Activated CD8-positive, alpha-beta memory T cell treated with anti-CD3 and anti-CD28 coated beads, Interleukin-2, amount 50 U/mL, for 24 hours (primary cell): ENCODE results near the gene CSNK2A2.

Experiments
- DNase-seq: peaks from one replicate; pipeline ENCODE4 v3.0.0-alpha.2; 2020; ENCODE audit errors: extremely low read depth

Gene CSNK2A2

DNA sequence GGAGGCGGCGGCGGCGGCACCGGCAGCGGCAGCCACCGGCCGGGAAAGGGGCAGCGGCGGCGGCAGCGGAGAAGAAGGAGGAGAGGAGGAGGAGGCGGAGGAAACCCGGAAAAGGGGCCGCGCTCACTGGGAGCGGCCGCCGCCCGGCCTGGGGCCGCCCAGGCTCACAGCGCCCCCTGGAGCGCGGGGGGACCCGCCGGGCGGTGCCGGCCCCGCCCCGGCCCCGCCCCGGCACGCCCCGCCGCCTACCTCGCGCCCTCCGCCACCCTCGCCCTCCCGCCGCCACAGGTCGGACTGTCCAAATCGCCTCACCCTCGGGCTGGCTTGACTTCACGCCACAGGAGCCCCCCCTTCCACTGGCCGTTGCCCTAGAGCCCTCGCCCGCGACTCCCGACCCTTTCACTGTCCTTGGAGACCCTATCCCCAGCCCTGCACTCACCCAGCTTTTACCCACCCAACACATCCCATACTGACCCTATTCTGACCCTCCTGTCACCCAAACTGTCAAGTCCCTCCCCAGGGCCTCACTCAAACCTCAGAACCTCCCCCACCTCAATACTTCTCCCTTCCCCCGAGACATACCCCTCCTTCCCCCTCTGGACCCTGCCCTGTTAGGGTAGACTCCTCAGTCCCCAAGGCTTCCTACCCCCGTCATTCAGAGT lies at the start of gene CSNK2A2:
Gene CSNK2A2, minus strand, starts transcription at position 85 of the 662 bp plus-strand sequence. CDS start 370 bp downstream, outside the sequence.
- DNase-seq, result peak; percentile 30

DNA sequence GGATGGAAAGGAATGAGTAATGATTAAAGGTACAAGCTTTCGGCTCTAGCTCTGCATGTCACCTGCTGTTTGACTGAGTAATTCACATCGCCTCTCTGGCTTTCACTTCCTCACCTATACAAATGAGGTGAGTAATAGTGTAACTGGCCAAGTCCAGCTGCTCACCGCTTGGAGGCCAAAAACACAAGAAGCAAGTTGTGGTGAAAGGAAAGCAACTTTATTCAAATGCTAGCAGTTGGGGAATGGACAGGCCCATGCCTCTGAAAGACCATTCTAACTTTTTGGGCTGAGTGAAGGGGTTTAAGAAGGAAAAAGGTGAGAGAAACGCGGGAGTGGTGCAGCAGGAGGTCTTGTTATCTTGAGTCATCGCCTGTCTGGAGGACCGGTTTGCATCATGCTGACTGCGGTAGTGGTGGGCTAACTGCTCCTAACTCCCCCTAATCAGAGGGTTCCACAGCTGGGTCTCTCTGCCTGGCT lies 45.7 kb upstream of the CSNK2A2 start:
- no peak for DNase-seq

DNA sequence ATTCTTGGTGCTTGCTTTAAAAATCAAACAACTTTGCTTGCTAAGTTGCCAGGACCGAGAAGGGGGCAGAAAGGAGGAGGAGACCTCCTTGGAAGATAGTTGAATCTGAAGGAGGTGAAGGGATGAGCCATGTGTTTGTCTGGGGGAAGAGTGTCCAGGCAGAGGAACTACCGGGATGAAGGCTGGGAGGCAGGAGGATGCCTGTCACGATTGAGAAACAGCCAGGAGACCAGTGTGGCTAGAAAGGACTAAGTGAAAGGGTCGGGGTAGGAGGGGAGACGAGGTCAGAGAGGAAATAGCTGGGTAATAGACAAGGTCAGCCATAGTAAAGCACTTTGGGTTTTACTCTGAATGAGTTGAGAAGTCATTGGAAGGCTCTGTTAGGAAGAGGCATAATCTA lies 38.9 kb upstream of the CSNK2A2 start:
- no peak for DNase-seq

DNA sequence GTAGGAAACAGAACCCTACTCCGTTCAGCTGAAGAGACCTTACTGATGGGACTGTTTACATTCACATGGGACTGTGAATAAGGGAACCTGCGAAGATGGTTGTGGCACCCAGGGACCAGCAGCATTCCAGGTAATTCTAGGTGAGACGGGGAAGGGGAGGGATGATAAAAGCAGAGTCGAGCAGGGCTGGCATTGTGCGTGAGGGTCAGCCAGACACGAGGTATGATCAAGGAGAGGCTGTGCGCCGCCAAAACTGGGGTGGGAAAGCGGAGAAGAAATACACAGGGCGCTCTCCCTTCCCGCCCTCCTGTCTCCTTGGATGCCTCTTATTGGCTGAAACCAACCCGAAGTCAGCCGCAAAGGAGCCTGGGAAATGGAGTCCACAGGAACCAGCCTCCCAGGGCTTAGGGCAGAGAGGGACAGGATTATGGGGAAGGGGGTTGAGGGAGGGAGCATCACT lies 38.4 kb upstream of the CSNK2A2 start:
- peak; percentile 38 for DNase-seq

DNA sequence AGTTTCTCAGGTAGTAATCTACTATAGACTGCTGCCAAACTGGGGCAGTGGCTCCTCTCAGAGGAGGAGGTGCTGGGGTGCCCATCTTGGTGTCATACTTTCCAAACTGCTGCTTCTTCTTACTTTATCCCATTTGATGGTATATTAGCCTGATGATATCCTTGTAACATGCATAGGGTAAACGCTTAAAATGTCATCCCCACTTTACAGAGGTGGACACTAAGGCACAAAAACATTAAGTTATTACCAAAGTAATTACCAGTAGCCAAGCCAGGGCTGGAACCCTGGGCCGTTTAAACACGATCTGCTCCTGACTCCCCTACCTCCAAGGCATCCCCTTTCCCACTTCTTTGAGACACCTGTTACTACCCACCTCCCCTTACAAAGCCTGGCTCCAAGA lies 37.8 kb upstream of the CSNK2A2 start:
- no peak for DNase-seq

DNA sequence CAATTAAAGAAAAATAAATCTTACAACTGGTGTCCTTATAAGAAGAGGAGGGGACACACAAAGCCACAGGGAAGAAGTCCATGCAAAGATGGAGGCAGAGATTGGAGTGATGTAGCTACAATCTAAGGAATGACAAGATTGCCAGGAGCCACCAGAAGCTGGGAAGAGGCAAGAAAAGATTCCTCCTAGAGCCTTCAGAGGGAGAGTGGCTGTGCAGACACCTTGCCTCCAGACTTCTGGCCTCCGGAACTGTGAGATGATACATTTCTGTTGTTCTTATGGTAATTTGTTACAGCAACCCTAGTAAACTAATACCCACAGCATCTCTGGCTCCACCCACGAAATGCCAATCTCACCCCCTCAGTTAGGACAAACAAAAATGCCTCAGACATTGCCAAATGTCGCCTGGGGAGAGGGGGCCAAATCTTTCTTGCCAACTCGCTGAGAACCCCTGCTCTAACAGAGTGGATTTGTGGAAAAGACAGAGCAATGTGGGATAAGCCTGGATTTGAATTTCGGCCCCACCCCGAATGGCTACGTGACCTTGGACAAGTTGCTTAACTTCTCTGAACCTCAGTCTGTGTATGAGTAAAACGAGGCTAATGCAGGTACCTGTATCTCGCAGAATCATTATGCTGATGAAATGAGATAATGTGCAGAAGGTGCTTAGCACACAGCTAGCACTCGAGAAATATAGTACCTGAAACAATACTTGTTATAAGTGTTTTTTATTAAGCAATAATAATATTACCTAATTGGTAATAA lies 37.1 kb upstream of the CSNK2A2 start:
- DNase-seq, result no peak

DNA sequence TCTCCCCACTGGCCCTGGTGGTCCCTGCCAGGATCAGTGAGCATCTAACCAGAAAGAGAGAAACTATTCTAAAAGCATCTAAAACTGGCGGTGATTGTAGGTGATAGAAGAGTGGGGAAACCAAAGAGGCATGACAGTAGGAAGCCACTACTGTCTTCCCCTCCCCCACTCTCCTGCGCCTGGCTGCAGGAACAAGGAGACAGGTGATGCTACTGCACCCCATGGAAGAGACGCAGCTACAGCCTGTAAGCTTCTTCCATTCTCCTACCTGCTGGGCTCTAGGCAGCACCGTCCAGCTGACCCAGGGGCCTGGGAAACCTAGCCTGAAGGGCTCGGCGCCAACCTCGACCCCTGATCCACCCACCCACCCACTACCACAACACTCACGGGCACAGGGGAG lies 32.4 kb upstream of the CSNK2A2 start:
- no peak for DNase-seq

DNA sequence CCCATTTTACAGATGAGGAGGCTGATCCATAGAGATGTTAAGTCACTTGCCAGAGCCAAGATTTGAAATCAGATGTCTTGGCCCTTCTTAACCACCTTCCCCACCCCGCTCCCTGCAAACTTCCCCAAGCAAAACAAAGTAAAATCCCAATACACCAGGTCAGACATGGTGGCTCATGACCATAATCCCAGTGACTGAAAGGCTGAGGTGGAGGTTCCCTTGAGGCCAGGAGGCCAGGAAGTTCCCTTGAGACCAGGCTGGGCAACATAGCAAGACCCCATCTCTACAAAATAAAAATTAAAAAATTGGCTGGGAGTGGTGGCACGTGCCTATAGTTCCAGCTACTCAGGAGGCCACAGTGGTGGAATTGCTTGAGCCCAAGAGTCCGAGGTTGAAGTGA lies 28.9 kb upstream of the CSNK2A2 start:
- no peak for DNase-seq

DNA sequence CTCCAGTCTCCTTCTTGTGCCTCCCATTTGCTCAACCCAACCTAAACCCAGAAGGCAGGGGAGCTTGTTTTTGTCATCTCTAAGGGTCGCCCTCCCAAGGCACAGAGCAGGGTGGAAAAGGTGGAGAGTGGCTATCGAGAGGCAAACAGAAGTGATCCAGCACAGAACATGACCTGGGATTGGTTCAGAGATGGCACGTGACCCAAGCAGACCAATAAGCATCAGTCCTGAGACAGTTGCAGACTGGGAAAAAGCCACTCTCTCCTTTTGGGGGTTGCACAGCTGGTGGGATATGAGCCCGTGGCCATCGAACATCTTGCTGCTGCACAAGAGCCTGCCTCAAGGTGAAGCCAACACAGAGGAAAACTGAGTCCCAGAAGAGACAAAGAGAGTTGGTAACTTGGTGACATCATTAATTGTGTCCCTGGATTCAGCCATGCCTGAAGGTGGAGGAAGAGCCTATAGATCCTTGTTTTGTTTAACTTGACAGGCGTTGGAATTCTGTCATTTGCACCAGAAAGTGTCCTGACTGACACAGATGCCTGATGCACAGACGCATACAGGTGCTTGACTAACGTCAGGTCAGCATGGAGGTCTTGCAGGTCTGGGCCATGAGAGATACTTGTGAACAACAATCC lies 28.2 kb upstream of the CSNK2A2 start:
- DNase-seq, result no peak

DNA sequence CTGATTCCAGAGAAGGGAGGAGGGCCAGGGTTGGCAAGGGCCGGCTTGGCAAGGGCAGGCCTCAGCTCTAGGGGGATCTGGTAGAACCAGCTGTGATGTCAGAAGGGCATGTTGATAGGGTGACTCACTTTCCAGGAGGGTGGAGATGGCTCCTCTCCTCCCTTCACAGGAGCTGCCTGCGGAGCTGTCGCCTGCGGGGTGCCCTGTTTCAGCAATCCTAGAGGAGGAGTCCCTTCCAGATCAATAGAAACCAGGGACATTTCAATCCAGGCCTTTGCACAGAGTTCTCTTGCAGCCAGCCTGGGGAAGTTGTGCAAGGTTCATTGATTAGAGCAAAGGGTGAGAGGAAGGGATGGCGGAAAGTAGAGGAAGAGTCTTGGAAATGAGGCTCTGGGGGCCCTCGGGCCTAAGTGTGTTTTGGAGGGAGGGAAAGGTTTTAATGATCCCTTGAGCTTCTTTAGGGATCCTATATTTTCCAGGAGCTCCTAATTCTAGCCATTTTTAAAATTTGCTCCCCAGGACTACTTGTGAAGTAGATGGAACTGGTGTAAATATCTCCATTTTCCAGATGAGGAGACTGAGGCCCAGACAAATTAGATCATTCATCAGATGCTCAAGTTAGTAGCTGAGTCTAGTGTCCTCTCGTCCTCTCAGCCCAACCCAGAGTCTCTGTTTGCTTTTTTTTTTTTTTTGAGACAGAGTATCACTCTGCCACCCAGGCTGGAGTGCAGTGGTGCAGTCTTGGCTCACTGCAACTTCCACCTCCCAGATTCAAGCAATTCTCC lies 24.8 kb upstream of the CSNK2A2 start:
- no peak for DNase-seq

DNA sequence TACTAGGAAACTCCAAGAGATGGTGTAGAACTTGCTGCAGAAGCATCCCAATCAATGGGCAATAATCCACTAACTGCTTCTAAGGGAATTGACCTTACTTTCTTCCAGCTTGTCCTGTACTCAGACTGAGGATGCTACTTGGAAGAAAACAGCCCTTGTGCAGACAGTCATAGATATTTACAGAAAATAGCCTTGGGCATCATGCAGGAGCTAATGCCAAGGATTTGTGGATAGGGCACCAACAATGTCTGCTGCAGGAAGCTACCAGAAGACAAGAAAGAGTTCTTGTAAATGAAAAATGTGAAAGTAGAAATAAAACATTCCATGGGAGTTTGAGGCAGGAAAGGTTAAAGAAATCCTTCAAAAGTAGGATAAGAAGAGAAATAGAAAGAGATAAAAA lies 21.5 kb upstream of the CSNK2A2 start:
- DNase-seq, result no peak

DNA sequence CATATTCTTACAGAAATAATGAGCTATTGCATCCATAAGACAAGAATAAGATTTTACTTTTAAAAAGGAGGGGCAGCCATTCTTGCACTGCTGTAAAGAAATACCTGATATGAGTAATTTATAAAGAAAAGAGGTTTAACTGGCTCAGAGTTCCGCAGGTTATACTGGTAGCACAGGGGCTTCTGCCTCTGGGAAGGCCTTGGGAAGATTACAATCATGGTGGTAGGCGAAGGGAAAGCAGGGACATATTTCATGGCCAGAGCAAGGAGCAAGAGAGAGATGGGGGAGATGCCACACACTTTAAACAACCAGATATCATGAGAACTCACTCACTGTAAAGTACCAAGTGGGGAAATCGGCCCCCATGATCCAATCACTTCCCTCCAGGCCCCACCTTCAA lies 20.9 kb upstream of the CSNK2A2 start:
- DNase-seq, result no peak

DNA sequence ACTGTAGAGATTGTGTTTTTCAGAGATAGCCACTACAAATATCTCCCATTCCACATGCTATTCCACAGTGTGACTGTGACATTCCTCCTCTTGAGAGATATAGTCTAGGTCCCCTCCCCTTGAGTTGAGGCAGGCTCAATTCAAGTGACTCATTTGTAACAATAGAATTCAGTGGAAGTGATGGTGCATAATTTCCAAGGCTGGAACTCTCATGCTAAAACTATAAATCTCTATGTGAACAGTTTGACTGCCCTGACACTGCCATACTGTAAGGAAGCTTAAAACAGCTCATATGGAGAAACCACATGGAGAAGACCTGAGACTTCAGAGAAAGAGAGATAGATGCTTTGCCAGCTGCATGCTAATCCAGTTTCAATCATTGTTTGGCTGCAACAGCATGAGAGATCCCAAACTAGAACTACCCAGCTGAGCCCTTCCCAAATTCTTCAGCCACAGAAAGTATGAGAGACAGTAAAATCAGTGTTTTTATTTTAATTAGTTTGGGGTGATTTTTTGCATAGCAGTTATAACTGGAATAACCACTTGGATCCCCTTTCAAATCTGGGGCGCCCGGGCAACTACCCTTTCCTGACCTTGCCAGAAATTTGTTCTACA lies 19.5 kb upstream of the CSNK2A2 start:
- no peak for DNase-seq

DNA sequence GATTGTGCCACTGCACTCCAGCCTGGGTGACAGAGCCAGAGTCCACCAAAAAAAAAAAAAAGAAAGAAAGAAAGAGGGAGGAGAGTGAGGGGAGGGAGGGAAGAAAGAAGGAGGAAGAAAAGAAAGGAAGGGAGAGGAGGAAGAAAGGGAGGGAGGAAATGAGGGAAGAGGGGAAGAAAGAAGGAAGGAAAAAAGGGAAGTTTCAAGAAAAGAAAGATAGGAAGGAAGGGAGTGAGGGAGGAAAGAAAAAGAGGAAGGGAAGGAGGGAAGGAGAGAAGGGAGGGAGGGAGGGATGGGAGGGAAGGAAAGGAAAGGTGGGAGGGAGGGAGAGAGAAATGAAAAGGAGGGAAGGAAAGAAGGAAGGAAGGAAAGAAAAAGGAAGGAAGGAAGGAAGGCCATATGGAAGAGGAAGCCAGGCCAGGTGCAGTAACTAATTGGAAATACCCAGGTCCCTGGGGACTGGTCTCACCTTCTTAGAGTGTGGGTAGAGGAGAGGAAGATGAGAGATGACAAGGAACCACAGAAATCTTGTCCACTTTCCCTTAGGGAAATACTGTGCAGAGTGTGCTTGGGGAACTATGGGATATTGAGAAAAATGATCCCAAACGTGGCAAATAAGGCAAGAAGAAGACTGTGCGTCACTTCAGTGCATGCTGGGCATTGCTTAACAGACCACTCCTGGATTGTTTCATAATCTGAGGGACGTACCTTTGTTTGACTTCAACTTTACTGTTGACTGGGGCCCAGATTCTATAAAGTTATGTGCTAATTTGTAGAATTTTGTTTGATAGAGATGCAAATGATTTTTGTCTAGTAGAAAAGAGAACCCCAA lies 15.1 kb upstream of the CSNK2A2 start:
- no peak for DNase-seq

DNA sequence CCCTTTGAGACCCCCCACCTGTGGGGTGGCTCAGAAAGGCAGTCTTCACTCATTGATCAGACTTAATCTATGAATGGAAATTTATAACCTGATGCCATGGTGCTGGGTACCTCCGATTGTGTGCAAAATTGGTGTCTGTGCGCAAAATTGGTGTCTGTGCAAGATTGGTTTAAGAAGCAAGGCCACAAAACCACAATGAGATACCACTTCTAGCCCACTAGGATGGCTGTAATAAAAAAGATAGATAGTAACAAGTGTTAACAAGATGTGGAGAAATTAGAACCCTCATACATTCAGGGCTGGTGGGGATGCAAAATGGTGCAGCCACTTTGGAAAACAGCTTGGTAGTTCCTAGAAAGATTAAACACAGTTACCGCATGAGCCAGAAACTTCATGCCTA lies 13.9 kb upstream of the CSNK2A2 start:
- DNase-seq, result no peak

DNA sequence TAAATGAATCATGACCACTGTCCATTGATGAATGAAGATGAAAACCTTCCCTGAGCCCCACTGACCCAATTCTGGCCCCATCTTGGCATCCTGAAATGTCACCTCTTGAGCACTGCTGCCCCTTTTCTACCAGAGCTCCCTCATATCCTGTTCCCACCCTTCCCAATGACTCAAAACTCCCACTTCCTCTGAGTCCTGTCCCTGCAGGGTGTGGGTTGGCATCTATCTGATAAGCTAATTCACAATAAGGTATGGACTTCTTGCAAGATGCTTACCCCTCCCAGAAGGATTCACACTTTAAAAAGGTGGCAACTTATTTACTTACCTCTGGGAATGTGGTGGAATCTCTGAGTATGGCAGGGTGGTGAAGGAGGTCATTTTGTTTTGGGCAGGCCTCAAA lies 13.3 kb upstream of the CSNK2A2 start:
- DNase-seq, result no peak

DNA sequence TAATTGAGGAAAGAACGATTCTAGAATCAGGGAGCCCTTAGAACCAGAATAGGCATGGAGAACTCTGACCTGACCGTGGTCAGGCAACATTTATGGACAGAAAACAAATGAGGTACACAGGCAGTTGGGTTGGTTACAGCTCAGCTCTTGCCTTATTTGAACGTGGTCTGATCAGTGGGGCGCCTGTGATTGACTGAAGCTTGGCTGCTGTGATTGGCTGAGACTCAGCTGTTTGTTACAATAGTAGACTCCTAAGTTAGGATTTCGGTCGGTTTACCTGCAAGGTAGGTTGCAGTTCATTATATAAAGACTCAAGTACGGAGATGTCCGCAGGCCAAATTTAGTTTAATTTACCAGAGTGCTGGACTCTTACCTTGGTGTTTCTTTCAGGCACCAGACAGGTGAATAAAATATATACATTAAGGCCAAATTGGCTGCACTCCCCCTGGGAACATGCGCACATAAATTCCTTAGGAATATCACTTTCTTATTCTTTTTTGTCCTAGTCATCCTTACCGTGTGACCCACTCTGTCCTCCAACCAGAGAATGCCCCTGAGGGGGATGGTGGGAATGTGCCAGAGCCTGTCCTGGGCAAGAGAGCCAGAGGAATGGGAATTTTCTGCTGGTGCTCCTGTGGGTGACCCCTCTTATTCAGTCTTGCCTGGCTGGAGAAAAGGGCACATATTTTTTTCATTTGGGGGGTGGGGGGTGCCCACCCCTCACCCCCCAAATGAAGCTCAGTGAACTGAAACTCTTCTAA lies 7.5 kb upstream of the CSNK2A2 start:
- DNase-seq, result no peak

DNA sequence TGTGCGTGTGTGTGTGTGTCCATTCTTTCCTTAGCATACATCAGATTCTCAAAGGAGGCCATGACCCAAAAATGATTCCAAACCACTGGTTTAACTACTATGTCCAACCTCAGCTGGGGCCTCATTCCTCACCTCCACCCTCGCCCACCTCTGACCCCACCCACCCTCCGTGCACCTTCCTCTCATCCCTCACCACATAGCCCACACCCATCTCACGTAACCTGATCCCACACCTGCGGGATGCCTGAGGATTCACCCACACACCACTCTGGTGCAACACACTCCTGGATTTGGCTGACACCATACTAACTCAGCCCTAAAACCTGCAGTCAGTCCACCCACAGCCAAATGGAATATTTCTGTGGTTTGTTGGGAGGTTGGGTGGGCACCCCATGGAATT lies 3.3 kb upstream of the CSNK2A2 start:
- no peak for DNase-seq

DNA sequence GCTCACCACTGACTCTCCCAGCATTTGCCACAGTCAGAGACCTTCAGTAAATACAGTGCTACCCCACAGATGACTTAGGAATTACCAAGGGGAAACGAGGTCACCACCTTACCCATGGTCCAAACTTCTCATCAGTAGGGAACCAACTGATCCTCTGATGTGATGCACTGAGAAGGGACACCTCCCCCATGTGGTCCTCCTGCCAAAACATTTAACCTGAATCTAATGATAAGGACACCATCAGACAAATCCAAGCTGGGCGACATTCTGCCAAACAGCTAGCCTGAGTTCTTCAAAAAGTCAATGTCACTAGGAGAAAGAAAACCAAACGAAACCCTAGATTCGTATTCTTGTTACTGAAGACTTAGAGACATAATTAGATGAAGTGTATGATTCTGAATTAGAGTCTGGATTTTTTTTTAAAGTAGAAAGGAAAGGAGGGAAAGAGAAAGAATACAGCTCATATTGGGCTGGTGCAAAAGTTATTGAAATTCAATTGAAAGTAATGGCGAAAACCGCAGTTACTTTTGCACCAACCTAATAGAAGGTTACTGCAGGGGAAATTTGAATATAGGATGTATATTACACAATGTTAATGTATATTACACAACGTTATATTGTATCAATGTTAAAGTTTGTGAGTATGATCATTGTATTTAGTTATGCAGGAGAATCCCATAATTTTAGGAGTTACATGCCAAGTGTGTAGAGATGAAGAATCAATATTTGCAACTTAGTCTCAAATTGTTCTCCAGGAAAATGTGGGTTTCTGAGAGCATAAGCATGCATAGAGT lies 2.3 kb upstream of the CSNK2A2 start:
- DNase-seq, result no peak
